GM13977 (cell line): ENCODE data around the gene LRRC36.

ENCODE experiments used
- DNase-seq: peaks from one replicate; pipeline ENCODE4 v3.0.0; 2012; ENCODE audit warnings: low spot score
- in situ Hi-C: fragments of 300-500 bp; cut with MboI; formaldehyde crosslinking; loops from one replicate; pipeline ENCODE4 v1.12.0; 2022; ENCODE audit warnings: low sequenced_read_pairs, low pct_unique_long_range_greater_than_20kb, mixed read lengths, inconsistent platforms; ENCODE audit not compliant: unreplicated experiment
- TF ChIP-seq, protein P1 (sequence below): IDR thresholded peaks from 2 replicates; pipeline ENCODE4 v1.5.1; 2012; ENCODE audit warnings: mild to moderate bottlenecking, control low read depth; ENCODE audit not compliant: insufficient read depth; ENCODE audit errors: extremely low read depth, missing control alignments

Gene LRRC36

GRCh38 chr16:67326472-67327309 is at the start of gene LRRC36, which contains the start of gene KCTD19:
TSS of gene LRRC36 (plus strand) at chr16:67326815. CDS start at chr16:67326863, 48 bp downstream.
TSS of gene KCTD19 (minus strand) at chr16:67326741. CDS start at chr16:67326707, 34 bp downstream.
- DNase-seq: peak; percentile 87

GRCh38 chr16:67277294-67277998 is 49.2 kb upstream of the LRRC36 start:
- in situ Hi-C loops: no loop called here
- TF ChIP-seq, protein P1, sequence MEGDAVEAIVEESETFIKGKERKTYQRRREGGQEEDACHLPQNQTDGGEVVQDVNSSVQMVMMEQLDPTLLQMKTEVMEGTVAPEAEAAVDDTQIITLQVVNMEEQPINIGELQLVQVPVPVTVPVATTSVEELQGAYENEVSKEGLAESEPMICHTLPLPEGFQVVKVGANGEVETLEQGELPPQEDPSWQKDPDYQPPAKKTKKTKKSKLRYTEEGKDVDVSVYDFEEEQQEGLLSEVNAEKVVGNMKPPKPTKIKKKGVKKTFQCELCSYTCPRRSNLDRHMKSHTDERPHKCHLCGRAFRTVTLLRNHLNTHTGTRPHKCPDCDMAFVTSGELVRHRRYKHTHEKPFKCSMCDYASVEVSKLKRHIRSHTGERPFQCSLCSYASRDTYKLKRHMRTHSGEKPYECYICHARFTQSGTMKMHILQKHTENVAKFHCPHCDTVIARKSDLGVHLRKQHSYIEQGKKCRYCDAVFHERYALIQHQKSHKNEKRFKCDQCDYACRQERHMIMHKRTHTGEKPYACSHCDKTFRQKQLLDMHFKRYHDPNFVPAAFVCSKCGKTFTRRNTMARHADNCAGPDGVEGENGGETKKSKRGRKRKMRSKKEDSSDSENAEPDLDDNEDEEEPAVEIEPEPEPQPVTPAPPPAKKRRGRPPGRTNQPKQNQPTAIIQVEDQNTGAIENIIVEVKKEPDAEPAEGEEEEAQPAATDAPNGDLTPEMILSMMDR: no peak
- no peak for DNase-seq

More at GRCh38 chr16:67326472-67327309, at the start of gene LRRC36, which contains the start of gene KCTD19:
- in situ Hi-C loops: no loop called here
- TF ChIP-seq, protein P1: peak; percentile 80

DNA sequence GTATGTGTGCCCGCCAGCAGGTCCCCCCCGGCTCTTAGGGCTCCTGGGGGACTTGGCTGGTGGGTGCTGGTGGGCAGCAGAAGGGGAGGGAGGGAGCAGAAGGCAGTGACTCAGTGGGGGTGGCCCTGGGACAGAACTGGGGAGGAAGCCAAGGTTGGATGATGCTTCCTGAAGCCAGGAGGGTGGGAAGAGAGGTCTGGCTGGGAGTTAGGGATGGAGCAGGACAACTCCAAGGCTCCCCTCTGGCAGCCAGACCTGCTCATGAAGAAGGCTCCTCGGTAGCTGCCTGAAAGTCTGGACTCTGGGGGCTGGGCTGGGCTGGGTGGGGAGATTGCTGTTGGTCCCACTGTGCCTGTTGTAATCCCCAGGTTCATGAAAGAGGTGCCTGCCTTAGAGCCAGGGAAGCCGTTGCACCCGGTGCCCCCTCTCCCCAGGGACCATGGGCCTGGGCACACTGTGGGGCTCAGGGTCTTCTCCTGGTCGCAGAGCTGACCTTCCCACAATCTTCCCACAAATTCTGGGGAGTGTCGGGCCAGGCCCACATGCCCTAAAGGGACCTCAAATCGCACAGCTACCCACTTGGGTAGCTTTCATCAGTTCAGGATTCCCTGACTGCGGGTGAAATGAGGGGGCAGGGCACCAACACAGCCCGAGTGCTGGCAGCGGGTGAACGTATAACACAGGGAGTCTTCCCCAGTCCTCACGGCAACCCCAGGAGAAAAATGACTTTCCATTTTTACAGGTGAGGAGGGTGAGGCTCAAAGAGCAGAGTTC is 48.4 kb upstream of the LRRC36 start:
- no peak for DNase-seq
- TF ChIP-seq, protein P1: no peak
- in situ Hi-C loops: no loop called here

DNA sequence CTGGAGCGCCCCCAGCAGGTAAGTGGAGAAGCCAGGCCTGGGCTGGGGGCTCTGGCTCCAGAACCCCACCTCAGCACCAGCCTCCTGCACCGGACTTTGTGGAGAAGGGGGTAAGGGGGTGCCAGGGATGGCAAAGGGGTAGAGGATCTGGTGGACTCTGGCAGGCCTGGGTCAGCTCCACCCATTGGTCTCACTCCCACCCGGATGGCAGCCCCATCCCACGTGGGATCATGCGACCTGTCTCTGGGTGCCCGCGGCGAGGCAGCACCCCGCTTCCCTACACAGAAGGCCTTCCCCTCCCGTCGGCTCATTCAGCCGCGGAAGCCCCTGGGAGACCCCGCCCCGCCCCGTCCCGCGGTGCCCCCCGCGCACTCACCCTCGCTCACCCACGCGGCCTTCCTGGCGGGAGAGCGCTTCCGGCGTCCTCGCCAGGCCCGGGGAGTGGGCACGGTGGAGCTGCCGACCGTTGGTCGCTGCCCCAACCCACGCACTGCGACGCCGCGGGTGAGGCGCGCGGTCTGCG is 47.8 kb upstream of the LRRC36 start:
- peak; percentile 83 for DNase-seq
- TF ChIP-seq, protein P1: peak; percentile 45
- in situ Hi-C loops: no loop called here

DNA sequence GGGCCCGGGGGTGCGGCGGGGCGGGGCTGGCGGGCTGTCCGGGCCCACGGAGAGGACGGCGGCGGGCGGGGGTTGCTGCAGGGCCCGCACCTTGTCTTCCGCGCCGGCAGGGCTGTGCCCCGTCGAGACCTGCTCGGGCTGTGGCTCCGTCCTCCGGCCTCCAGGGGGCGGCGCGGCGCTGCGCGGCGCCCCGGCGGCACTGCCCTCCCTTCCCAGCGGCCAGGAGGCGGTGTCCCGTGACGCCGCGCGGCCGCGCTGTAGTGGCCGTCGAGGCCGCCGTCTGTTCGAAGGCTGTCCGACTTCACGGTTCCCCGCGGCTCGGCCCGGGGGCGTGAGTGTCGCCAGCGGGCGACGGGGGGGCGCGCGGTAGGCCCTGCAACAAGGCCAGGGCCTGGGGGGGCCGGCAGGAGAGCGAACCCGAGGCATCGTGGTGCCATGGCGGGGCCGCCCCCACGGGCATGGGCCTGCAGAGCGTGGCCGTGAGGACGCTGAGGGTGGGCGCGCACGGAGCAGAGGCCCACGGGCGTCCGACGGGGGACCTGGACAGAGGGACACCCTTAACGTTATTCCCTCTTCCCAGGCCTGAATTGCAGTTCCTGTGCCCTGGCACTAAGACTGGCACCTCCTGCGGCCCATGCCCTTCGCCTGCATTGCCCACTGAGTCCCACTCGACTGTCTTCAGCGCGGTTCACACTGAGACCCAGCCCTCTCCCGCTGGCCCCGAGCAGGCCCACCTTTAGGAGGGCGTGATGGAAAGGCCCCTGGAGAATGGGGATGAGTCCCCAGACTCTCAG is 47.1 kb upstream of the LRRC36 start, which contains the start of gene PLEKHG4:
TSS of gene PLEKHG4 (plus strand) at position 237 of the 794 bp plus-strand sequence. CDS start at position 750, 513 bp downstream.
- in situ Hi-C loops: no loop called here
- peak; percentile 98 for DNase-seq
- TF ChIP-seq, protein P1: peak; percentile 89
